Measurements from ENCODE around the gene MAPK10.

MAPK10 gene

GRCh38 chr4:86055898-86056297 lies 304.0 kb downstream of the MAPK10 start:
- Histone ChIP-seq H3K79me2 (ENCODE audit: insufficient read depth, low read length) (no peaks in the 10 kb centered on the region), H3K4me2 (ENCODE audit: low read depth, low read length, poor library complexity, severe bottlenecking) (no peak overlapping the region)
- TF ChIP-seq, protein P1, sequence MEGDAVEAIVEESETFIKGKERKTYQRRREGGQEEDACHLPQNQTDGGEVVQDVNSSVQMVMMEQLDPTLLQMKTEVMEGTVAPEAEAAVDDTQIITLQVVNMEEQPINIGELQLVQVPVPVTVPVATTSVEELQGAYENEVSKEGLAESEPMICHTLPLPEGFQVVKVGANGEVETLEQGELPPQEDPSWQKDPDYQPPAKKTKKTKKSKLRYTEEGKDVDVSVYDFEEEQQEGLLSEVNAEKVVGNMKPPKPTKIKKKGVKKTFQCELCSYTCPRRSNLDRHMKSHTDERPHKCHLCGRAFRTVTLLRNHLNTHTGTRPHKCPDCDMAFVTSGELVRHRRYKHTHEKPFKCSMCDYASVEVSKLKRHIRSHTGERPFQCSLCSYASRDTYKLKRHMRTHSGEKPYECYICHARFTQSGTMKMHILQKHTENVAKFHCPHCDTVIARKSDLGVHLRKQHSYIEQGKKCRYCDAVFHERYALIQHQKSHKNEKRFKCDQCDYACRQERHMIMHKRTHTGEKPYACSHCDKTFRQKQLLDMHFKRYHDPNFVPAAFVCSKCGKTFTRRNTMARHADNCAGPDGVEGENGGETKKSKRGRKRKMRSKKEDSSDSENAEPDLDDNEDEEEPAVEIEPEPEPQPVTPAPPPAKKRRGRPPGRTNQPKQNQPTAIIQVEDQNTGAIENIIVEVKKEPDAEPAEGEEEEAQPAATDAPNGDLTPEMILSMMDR (conservative IDR thresholded peaks at IDR 0.05; ENCODE audit: low read length): no peak
- TF ChIP-seq EZH2phosphoT487 (IDR thresholded peaks at IDR 0.05; ENCODE audit: borderline replicate concordance): no peak

DNA sequence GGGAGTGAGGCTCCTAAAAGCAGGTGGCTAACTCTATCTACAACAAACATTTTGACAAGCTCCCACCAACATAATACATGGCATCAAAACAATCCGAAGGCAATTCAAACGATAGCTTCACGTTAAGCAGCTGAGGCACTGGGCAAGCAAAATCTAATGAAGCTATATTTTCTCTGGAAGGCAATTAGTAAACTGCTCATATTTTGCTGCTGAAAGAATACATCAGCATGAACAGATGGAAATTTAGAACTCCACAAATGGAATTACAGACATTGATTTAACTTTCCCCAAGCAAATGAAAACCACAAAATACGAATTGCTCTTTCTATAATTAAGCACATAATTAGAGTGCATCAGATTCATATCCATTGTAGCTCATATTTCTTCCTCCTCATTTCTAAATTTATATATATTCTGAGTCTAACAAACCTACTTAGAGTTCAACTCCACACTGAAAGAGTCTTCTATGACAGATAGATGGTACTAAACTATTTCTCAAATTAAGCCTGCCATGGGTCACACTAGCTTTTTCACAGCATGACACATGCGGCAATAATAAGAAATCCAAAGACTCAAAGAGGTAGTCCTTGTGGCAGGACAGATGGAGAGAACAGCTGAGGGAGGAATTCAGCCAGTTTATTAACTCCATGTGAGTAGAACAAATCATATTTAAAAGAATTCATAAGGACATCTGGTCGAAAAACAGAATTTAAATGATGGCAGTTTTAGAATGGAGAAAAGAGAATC lies 305.4 kb downstream of the MAPK10 start:
- Histone ChIP-seq H4K20me1 (ENCODE audit: insufficient read depth, low read length, poor library complexity, severe bottlenecking) (no peaks in the 10 kb centered on the region), H3K36me3 (ENCODE audit: insufficient read depth, low read length) (no peaks in the 10 kb centered on the region), H3K4me3 (ENCODE audit: low read length, poor library complexity, severe bottlenecking) (no peak overlapping the region), H3K27me3 (ENCODE audit: insufficient read depth, low read length, poor library complexity, severe bottlenecking) (no peaks in the 10 kb centered on the region), H2AFZ (ENCODE audit: low read length) (no peak overlapping the region), H3K4me2 (ENCODE audit: low read depth, low read length, poor library complexity, severe bottlenecking) (no peak overlapping the region), H3K9me3 (ENCODE audit: insufficient read depth, low read depth, low read length) (no peaks in the 10 kb centered on the region), H3K9me2 (replicated peaks; ENCODE audit: low read depth, low read length) (no peaks in the 10 kb centered on the region), H3K9ac (ENCODE audit: low read depth, low read length, poor library complexity, severe bottlenecking) (no peak overlapping the region), H3K79me2 (ENCODE audit: insufficient read depth, low read length) (no peaks in the 10 kb centered on the region), H3K4me1 (ENCODE audit: insufficient read depth, low read length, poor library complexity, severe bottlenecking) (no peaks in the 10 kb centered on the region), H3F3A (ENCODE audit: low read depth) (no peaks in the 10 kb centered on the region)
- TF ChIP-seq EZH2phosphoT487 (IDR thresholded peaks at IDR 0.05; ENCODE audit: borderline replicate concordance): no peak
- TF ChIP-seq, protein P1 (conservative IDR thresholded peaks at IDR 0.05; ENCODE audit: low read length): no peak

More at GRCh38 chr4:86055898-86056297, 304.0 kb downstream of the MAPK10 start:
- H4K20me1 ChIP-seq (ENCODE audit: insufficient read depth, low read length, poor library complexity, severe bottlenecking): no peaks in the 10 kb centered on the region
- H3K4me1 ChIP-seq (ENCODE audit: insufficient read depth, low read length, poor library complexity, severe bottlenecking): no peaks in the 10 kb centered on the region
- no peaks in the 10 kb centered on the region for H3F3A ChIP-seq (ENCODE audit: low read depth)
- no peaks in the 10 kb centered on the region for H3K9me3 ChIP-seq (ENCODE audit: insufficient read depth, low read depth, low read length)
- no peak overlapping the region for H2AFZ ChIP-seq (ENCODE audit: low read length)
- no peak overlapping the region for H3K4me3 ChIP-seq (ENCODE audit: low read length, poor library complexity, severe bottlenecking)
- no peaks in the 10 kb centered on the region for H3K9me2 ChIP-seq (replicated peaks; ENCODE audit: low read depth, low read length)
- H3K36me3 ChIP-seq (ENCODE audit: insufficient read depth, low read length): no peaks in the 10 kb centered on the region
- H3K9ac ChIP-seq (ENCODE audit: low read depth, low read length, poor library complexity, severe bottlenecking): no peak overlapping the region
- H3K27me3 ChIP-seq (ENCODE audit: insufficient read depth, low read length, poor library complexity, severe bottlenecking): no peaks in the 10 kb centered on the region

DNA sequence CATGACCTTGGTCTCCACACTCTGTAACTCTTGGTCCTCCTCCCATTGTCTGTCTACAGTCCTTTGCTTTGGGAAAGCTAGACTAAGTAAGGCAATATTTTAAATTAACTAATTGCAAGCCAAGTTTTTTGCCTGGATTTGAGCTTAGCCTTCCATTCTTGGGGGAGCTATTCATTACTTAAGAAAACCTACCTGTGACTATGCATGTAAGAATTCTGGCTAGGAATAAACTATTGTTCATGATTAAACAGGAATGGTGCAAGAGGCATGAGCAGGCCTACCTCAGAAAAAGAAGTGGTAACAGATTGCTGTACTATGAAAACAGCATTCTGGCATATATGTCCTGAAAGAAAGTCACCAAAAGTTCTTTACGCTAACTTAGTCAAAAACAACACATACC lies 309.4 kb downstream of the MAPK10 start:
- Histone ChIP-seq H3K4me3 (ENCODE audit: low read length, poor library complexity, severe bottlenecking) (no peak overlapping the region), H3K79me2 (ENCODE audit: insufficient read depth, low read length) (no peaks in the 10 kb centered on the region), H2AFZ (ENCODE audit: low read length) (no peak overlapping the region), H3K27me3 (ENCODE audit: insufficient read depth, low read length, poor library complexity, severe bottlenecking) (no peaks in the 10 kb centered on the region), H3K4me2 (ENCODE audit: low read depth, low read length, poor library complexity, severe bottlenecking) (no peak overlapping the region), H3K9me2 (replicated peaks; ENCODE audit: low read depth, low read length) (no peaks in the 10 kb centered on the region), H3K9ac (ENCODE audit: low read depth, low read length, poor library complexity, severe bottlenecking) (no peak overlapping the region), H3F3A (ENCODE audit: low read depth) (no peaks in the 10 kb centered on the region), H3K9me3 (ENCODE audit: insufficient read depth, low read depth, low read length) (no peaks in the 10 kb centered on the region), H4K20me1 (ENCODE audit: insufficient read depth, low read length, poor library complexity, severe bottlenecking) (no peaks in the 10 kb centered on the region), H3K4me1 (ENCODE audit: insufficient read depth, low read length, poor library complexity, severe bottlenecking) (no peaks in the 10 kb centered on the region), H3K36me3 (ENCODE audit: insufficient read depth, low read length) (no peaks in the 10 kb centered on the region)
- TF ChIP-seq EZH2phosphoT487 (IDR thresholded peaks at IDR 0.05; ENCODE audit: borderline replicate concordance): no peak
- TF ChIP-seq, protein P1 (conservative IDR thresholded peaks at IDR 0.05; ENCODE audit: low read length): no peak

Measured in Loucy (cell line).